Activated naive CD4-positive, alpha-beta T cell treated with anti-CD3 and anti-CD28 coated beads, Interleukin-2, amount 50 U/mL, for 72 hours (primary cell): ENCODE measurements around the gene PFKFB3. TPM values are rescaled to one million over a fixed set of nuclear protein-coding genes. Genes with fewer than 3 reads are reported as not detected.

Experiments
- ATAC-seq, 2 donors: fragments of 150-1000 bp; cut with Tn5 transposase; 2 replicates each; pipeline ENCODE4 v1.10.0; 2021; ENCODE audit warnings: mild to moderate bottlenecking in 2 of 2, moderate library complexity in 2 of 2
- DNase-seq, 2 donors: peaks; one replicate each; pipeline ENCODE4 v3.0.0; 2021 to 2022; ENCODE audit warnings: low spot score in 2 of 2
- H3K27ac Mint-ChIP-seq, 2 donors: one replicate each; pipeline ENCODE4 v1.8.0; 2022; ENCODE audit warnings: mild to moderate bottlenecking in 2 of 2, mixed read lengths in 2 of 2
- H3K36me3 Mint-ChIP-seq, 2 donors: one replicate each; pipeline ENCODE4 v1.8.0; 2022; ENCODE audit warnings: mixed read lengths in 2 of 2
- H3K9me3 Mint-ChIP-seq, 2 donors: one replicate each; pipeline ENCODE4 v1.8.0; 2022; ENCODE audit warnings: mixed read lengths in 2 of 2
- total RNA-seq, 2 donors: library from RNA; stranded (reverse); gene quantifications; one replicate each; pipeline ENCODE4 v1.2.3, GENCODE V29; 2022

PFKFB3 gene
- total RNA-seq, 2 donors from 2014 or later = 77.0 to 181 TPM

DNA sequence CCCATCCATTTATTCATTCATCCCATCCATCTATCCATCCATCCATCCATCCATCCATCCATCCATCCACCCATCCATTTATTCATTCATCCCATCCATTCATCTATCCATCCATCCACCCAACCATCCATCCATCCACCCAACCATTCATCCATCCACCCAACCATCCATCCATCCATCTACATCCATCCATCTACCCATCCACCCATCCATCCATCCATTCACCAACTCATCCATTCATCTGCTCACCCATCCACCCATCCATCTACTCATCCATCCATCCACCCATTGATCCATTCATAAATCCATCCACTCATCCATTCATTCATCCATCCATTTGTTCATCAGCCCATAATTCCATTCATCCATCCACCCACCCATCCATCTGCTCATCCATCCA, 56.4 kb downstream of the PFKFB3 start:
- H3K36me3 Mint-ChIP-seq = peaks cover 21 to 48% of the 10 kb centered on the region in 2 donors
- peak overlapping the region in 1 of 2 donors; percentile 39 for H3K27ac Mint-ChIP-seq
- no peak for DNase-seq
- peaks cover 22 to 41% of the 10 kb centered on the region in 2 donors for H3K9me3 Mint-ChIP-seq
- ATAC-seq = no peak

DNA sequence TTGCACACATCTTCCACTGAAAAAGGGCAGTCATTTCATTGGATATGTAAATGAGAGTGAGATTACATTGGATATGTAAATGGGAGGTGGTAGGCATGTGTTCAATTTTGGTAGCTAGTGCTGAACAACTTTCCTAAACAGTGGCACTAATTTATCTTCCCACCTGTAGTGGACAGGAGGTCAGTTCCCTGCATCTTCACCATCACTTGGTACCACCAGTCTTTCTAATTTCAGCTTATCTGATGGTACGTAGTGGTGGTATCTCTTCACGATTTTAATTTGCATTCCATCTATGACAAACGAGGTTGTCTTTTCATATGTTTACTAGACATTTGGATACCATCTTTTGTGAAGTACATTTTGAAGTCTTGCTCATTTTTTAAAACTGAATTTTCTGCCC, 58.1 kb downstream of the PFKFB3 start:
- H3K9me3 Mint-ChIP-seq = peaks cover 22 to 41% of the 10 kb centered on the region in 2 donors
- H3K27ac Mint-ChIP-seq = no peak overlapping the region
- ATAC-seq (no peak), DNase-seq (no peak)
- H3K36me3 Mint-ChIP-seq = peaks cover 21 to 48% of the 10 kb centered on the region in 2 donors

DNA sequence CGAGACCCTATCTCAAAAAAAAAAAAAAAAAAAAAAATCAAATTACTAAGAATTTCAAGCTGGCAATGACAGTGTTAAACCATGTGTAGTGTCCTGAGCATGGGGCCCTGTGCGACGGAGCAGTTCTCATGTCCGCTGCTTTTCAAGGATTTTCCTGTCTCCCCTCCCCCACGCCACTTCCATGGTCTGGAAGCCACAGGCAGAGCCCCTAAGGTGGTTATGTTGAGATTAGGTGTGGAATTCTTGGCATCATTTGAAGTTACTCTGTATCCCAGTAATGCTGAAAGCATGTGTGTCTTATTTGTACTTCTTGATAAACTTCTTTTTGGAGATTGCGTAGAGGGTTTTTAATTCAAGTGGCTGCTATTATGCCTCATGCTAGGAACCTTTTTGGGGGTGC, 65.2 kb downstream of the PFKFB3 start:
- ATAC-seq (no peak), DNase-seq (no peak)
- peak overlapping the region; percentile 44 to 87 for H3K27ac Mint-ChIP-seq
- peaks cover 15 to 17% of the 10 kb centered on the region in 2 donors for H3K36me3 Mint-ChIP-seq
- peaks cover 9 to 11% of the 10 kb centered on the region in 2 donors for H3K9me3 Mint-ChIP-seq

DNA sequence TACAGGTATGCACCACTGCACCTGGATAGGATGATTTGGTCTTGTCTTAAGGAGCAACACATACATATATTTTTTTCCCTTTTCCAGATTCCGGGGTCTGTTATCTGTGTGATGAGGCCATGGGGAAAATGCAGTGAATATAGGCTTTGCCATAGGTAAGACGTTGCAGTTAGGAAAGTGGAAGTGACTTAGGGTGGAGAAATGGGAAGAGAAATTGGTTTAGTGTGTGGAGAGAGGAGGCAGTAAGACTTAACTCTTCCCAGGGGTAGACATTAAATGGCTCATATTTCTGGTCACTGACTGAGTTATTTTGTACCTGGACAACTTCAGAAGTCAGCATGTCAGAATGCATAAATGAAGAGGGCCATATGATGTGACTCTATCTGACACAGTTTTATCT, 66.7 kb downstream of the PFKFB3 start:
- ATAC-seq (no peak), DNase-seq (no peak)
- H3K36me3 Mint-ChIP-seq = peaks cover 17 to 22% of the 10 kb centered on the region in 2 donors
- peak overlapping the region; percentile 94 to 96 for H3K27ac Mint-ChIP-seq
- peaks cover 9 to 11% of the 10 kb centered on the region in 2 donors for H3K9me3 Mint-ChIP-seq

DNA sequence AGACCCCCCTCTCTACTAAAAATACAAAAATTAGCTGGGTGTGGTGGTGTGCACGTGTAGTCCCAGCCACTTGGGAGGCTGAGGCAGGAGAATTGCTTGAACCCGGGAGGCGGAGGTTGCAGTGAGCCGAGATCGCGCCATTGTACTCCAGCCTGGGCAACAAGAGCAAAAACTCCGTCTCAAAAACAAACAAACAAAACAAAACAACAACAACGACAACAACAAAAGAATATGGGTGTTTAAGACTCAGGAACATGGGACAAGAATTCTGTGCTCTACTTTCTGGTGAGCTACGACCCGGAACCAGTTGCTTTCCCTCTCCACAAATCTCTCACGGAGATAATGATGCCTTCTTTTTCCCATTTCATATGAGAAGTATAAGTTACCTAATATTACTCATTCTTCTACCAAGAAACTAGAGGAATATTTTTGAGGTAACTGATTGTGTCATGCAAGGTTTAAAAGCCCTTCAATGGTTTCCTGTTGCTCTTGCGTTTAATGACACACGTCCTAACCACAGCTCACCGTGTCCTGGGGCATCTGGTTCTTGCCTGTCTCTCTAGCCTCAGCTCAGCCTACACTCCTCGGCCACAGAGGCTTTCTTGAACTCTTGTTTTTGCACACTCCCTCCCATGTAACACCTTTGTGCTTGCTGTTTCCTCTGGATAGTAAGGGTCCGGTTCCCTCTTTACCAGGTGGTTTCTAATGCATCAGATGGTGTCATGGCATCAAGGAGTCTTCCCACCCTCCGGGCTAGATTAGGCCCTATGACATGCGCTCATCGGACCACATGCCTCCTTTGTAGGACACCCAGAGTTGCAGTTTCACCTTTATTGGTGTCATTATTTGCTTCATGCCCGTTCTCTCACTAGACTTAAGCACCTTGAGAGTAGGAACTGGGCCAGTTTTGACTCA, 67.5 kb downstream of the PFKFB3 start:
- Mint-ChIP-seq H3K9me3 (peaks cover 9 to 11% of the 10 kb centered on the region in 2 donors), H3K27ac (peak overlapping the region; percentile 94 to 96), H3K36me3 (peaks cover 21 to 25% of the 10 kb centered on the region in 2 donors)
- DNase-seq (peak; percentile 72 to 87), ATAC-seq (peak; percentile 83 to 85)

DNA sequence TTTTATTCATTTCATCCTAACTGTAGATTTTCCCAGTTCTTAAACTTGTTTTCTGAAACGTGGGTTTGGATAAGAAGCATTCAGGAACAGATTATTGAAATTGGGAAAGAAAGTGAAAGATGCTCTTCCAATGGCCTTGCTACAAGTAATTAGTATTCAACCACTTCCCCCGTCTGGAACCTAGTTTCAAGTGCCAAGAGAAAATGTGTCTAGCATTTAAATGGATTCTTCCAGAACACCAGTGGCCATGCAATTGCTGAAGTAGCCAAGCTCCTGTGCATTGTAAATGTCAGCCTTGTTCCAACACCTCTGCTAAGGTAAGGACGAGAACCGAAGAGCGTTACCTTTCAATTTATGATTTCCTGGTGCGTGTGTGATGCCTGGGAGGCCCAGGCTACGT, 68.2 kb downstream of the PFKFB3 start:
- H3K9me3 Mint-ChIP-seq = peaks cover 9 to 11% of the 10 kb centered on the region in 2 donors
- peak overlapping the region; percentile 94 to 96 for H3K27ac Mint-ChIP-seq
- no peak for ATAC-seq
- H3K36me3 Mint-ChIP-seq = peaks cover 22 to 33% of the 10 kb centered on the region in 2 donors
- no peak for DNase-seq

DNA sequence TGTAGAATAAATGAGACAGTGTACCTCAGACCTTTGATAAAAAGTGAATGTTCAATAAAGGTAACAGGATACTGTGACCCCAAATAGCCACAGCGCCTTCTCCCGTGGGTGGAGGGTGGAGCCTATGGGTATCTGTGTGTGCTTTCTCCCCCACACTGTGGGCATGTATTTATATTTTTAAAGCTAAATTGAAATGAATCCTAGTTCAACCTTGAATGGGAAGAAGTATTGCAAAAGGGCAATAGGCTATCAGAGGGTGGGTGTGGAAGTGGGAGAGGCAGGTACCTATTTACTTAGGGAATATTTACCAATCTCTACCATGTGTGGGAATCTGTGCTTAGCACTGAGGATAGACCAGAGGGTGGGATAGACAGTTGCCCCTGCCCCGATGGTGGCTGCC, 68.9 kb downstream of the PFKFB3 start:
- DNase-seq (no peak), ATAC-seq (no peak)
- Mint-ChIP-seq H3K27ac (peak overlapping the region; percentile 94 to 96), H3K36me3 (peaks cover 22 to 34% of the 10 kb centered on the region in 2 donors), H3K9me3 (peaks cover 9 to 11% of the 10 kb centered on the region in 2 donors)

DNA sequence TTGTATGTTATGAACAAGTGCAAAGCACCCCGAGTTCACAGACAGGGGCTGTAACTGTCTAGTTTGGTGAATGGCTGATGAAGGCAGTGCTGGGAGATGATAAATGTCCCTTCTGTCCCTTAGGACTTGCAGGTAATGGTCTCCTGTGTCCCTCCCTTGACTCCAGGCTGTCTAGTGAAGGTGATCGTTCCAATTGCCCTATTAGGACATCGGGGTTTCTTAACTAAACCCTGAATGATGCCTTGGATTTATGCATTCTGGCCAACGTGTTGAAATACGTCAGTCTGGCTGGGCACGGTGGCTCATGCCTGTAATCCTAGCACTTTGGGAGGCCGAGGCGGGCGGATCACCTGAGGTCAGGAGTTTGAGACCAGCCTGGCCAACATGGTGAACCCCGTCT, 69.4 kb downstream of the PFKFB3 start:
- Mint-ChIP-seq H3K27ac (peak overlapping the region in 1 of 2 donors; percentile 96), H3K36me3 (peaks cover 23 to 37% of the 10 kb centered on the region in 2 donors), H3K9me3 (peaks cover 9 to 11% of the 10 kb centered on the region in 2 donors)
- ATAC-seq = no peak
- no peak for DNase-seq

DNA sequence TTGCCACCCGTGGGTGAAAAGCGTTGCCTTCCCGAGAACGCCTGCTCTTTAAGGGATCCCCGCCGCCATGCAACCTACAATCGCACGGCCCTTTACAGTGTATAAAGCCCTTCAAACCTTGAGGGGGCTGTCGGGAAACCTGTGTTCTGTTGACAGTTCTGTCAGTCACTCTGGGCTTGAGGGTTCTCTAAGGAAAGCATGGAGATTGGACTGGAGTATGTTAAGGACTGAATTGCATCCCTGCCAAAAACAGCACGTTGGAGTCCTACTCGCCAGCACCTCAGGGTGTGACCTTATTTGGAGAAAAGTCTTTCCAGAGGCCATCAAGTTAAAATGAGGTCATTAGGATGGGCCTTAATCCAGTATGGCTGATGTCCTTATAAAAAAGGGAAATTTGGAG, 70.6 kb downstream of the PFKFB3 start:
- Mint-ChIP-seq H3K9me3 (peaks cover 11 to 14% of the 10 kb centered on the region in 2 donors), H3K27ac (peak overlapping the region in 1 of 2 donors; percentile 89), H3K36me3 (peaks cover 30 to 49% of the 10 kb centered on the region in 2 donors)
- DNase-seq (no peak), ATAC-seq (no peak)

DNA sequence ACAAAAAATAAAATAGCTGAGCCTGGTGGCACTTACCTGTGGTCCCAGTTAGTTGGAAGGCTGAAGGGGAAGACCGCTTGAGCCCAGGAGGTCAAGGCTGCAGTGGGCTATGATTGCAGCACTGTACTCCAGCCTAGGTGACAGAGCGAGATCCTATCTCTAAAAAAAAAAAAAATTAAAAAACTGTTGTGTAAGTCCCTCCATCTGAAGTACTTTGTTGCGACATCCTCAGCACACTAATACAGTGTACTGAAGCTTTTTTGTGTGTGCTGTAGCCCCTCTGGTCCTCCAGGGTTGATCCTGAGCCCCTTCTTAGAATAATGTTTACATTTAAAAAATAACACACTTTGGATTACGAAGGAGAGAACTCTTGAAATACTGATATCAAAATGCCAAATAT, 71.3 kb downstream of the PFKFB3 start:
- peaks cover 30 to 50% of the 10 kb centered on the region in 2 donors for H3K36me3 Mint-ChIP-seq
- peak overlapping the region; percentile 29 to 89 for H3K27ac Mint-ChIP-seq
- DNase-seq = no peak

DNA sequence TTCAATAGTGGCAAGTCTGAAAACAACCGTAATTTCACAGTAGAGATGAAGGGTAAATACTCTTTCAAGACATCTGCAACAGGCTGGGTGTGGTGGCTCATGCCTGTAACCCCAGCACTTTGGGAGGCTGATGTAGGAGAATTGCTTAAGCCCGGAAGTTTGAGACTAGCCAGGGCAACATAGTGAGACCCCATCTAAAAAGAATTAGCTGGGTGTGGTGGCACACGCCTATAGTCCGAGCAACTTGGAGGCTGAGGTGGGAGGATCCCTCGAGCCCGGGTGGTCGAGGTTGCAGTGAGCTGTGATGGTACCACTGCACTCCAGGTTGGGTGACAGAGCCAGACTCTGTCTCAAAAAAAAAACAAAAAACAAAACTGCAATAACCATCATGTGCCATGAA, 71.8 kb downstream of the PFKFB3 start:
- Mint-ChIP-seq H3K36me3 (peaks cover 26 to 53% of the 10 kb centered on the region in 2 donors), H3K27ac (peak overlapping the region in 1 of 2 donors; percentile 89), H3K9me3 (peaks cover 11 to 14% of the 10 kb centered on the region in 2 donors)
- DNase-seq (no peak), ATAC-seq (no peak)

More for the DNA sequence above, 71.3 kb downstream of the PFKFB3 start:
- H3K9me3 Mint-ChIP-seq = peaks cover 11 to 14% of the 10 kb centered on the region in 2 donors
- ATAC-seq = no peak

DNA sequence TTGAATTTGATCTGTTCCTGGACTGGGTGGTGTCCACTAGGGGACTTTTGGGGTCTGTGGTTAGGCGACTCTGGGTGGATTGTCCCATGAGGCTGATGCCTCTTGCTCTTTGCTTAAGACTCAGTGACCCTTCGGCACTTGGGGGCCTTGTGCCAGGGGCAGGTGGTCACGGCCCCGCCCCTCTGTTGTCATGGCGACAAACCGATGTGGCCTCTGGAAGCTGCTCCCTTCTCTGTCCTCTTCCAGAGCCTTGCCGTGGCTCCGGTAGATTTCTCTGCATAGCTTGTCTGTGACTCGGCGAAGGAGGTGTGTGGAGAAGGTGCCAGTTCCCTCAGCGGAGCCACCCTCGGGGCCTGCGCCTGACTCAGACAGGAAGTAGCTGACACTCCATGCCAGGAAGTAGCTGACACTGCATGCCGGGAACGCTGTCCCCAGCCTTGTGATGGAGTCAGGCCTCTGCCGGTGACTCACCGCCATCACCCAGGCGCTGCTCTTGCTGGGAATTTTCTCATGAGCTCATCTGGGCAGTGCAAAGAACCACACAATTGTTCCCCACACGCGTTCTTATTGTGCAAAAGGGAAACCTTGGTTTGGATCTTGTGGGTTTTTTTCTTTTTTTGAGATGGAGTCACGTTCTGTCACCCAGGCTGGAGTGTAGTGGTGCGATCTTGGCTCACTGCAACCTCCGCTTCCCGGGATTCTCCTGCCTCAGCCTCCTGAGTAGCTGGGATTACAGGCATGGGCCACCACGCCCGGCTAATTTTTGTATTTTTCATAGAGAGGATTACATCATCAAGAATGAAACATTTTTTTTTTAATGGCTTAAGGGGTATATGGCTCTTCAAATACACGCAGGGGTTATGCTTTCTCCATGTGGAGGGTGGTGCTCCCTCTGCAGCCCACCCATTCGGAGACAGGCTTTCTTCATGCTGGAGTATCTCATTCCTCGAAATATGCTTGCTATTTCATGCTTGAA, 72.6 kb downstream of the PFKFB3 start:
- DNase-seq (peak; percentile 84 to 97), ATAC-seq (peak; percentile 89)
- Mint-ChIP-seq H3K36me3 (peaks cover 26 to 62% of the 10 kb centered on the region in 2 donors), H3K9me3 (peaks cover 8 to 14% of the 10 kb centered on the region in 2 donors), H3K27ac (peak overlapping the region; percentile 89 to 95)

DNA sequence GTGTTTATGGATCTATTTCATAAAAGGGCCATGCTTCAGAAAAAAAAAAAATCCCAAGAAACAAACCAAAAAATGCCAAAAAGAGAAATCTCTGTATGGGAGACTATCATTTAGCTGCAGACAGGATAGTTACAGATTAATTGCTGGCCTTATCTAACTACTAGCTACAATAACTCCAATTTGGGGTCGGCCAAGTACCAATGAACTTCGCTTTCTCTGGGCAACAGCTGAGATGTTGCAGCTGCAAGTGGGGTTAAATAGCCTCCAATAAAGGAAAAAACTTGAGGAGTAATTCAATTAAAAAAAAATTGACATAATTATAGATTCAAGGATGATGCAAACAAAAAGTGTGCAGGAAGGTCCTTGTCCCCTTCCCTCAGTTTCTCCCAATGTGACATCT, 73.6 kb downstream of the PFKFB3 start:
- Mint-ChIP-seq H3K36me3 (peaks cover 16 to 55% of the 10 kb centered on the region in 2 donors), H3K9me3 (peaks cover under 1 to 9% of the 10 kb centered on the region in 2 donors), H3K27ac (no peak overlapping the region)
- DNase-seq (no peak), ATAC-seq (no peak)

DNA sequence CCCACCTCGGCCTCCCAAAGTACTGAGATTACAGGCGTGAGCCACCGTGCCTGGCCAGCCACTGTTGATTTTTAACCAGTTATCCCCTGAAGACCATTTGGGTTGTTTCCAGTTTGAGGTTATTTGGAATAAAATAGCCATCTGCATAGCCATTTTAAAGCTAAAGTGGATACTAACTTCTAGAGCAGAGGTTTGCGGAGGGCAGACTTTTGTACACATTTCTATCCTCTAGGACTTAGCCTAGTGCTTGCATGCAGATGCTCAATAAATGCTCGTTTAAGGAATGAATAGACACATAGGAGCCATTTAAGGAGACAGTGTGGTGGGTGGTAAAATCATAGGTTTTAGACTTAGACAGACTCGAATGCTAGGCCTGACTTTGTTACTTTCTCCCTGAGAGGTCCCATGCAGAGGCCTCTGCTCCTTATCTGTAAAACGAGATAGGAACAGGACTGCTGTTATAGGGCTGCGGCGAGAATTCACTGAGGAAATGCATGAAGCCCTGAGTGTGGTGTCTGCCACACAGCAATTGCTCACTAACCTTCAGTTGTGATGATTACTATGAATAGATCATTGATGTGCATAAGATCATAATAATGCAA, 75.9 kb downstream of the PFKFB3 start:
- Mint-ChIP-seq H3K9me3 (peaks cover 0 to 5% of the 10 kb centered on the region in 2 donors), H3K27ac (peak overlapping the region in 1 of 2 donors; percentile 29), H3K36me3 (peaks cover 13 to 59% of the 10 kb centered on the region in 2 donors)
- no peak for DNase-seq
- no peak for ATAC-seq

DNA sequence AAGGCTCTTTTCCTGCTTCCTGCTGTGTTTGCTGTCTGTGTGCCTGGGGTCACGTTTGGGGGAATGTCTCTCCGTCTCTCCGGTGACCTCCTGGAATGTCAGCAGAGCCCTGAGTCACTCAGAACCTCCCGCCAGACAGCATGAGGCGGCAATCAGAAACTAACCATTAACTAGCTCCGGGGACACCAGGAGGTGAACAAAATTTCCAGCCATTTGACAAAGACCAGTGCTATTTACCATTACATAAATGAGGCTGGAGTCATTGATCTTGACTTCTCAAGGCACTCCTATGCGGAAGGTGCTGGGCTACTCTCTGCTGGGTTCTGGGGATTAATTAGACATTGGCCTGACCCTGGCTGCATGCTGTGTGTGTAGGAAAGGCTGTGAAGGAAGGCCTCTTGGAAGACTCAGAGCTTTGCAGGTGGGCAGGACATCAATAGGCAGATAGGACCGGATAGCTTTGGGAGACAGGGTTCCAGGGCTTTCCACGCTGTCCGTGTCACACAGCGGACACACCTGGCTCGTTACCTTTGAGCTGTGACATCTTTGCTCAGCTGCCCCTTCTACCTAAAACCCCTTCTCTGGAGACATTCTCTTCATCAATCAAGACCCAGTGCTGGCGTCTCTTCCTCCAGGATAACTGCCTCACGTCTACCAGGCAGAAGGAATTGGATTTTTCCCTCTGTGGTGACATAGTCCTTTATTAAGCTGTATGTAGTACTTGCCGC, 77.0 kb downstream of the PFKFB3 start:
- Mint-ChIP-seq H3K36me3 (peaks cover 15 to 59% of the 10 kb centered on the region in 2 donors), H3K9me3 (peaks cover 0 to 5% of the 10 kb centered on the region in 2 donors), H3K27ac (no peak overlapping the region)
- DNase-seq = no peak
- ATAC-seq = no peak
